Measurements from ENCODE around the gene PLA2G3. TPM values are rescaled to one million over a fixed set of nuclear protein-coding genes. Genes with fewer than 3 reads are reported as not detected.

PLA2G3 gene
- total RNA-seq, 1 experiment from 2014 or later, result 21.5 TPM

- TF ChIP-seq EZH2 (IDR thresholded peaks at IDR 0.05; ENCODE audit: borderline replicate concordance, low read depth, low read length, poor library complexity, severe bottlenecking), result no peak
- TF ChIP-seq CTCF (conservative IDR thresholded peaks at IDR 0.05; ENCODE audit: low read depth, low read length), result no peak
- DNase-seq (ENCODE audit: low spot score), result no peak
- peaks cover 54% of the 10 kb centered on the region for H3K36me3 ChIP-seq (ENCODE audit: insufficient read depth, low read length, poor library complexity, severe bottlenecking)
- no TSS peak for BruUV-seq (replicated peaks)
- ChIA-PET CTCF (interaction anchor here (0.6 kb wide), 1 partner anchor 284 kb away, joined by 3 read pairs; no protein-coding TSS in a partner anchor), POLR2A (ENCODE audit: low non-redundant PET) (no interaction called here)
- H3K27me3 ChIP-seq (replicated peaks; ENCODE audit: insufficient read depth, low read depth, low read length, poor library complexity), result no peaks in the 10 kb centered on the region
- intact Hi-C loops (cut with micrococcal nuclease; ENCODE audit: unreplicated experiment), result no loop called here
- H3K9me3 ChIP-seq (ENCODE audit: low read depth, low read length, poor library complexity, severe bottlenecking), result no peaks in the 10 kb centered on the region
- no peak overlapping the region for H3K4me3 ChIP-seq (ENCODE audit: low read depth, low read length, poor library complexity, severe bottlenecking)
- peaks cover 6% of the 10 kb centered on the region for H3K4me1 ChIP-seq (ENCODE audit: insufficient read depth, low read length, poor library complexity, severe bottlenecking)
- no peak overlapping the region for H3K27ac ChIP-seq (ENCODE audit: low read depth, low read length, poor library complexity, severe bottlenecking)
Measured at GRCh38 chr22:31133911-31134310, 6.4 kb downstream of the PLA2G3 start.

- BruUV-seq (replicated peaks), result no TSS peak
- no peak overlapping the region for H3K4me3 ChIP-seq (ENCODE audit: low read depth, low read length, poor library complexity, severe bottlenecking)
- no peak for TF ChIP-seq EZH2 (IDR thresholded peaks at IDR 0.05; ENCODE audit: borderline replicate concordance, low read depth, low read length, poor library complexity, severe bottlenecking)
- no peak for TF ChIP-seq CTCF (conservative IDR thresholded peaks at IDR 0.05; ENCODE audit: low read depth, low read length)
- no peaks in the 10 kb centered on the region for H3K4me1 ChIP-seq (ENCODE audit: insufficient read depth, low read length, poor library complexity, severe bottlenecking)
- H3K27me3 ChIP-seq (replicated peaks; ENCODE audit: insufficient read depth, low read depth, low read length, poor library complexity), result no peaks in the 10 kb centered on the region
- no peak for DNase-seq (ENCODE audit: low spot score)
- CTCF ChIA-PET, result no interaction called here
- H3K36me3 ChIP-seq (ENCODE audit: insufficient read depth, low read length, poor library complexity, severe bottlenecking), result peaks cover 29% of the 10 kb centered on the region
- POLR2A ChIA-PET (ENCODE audit: low non-redundant PET), result no interaction called here
- no peaks in the 10 kb centered on the region for H3K9me3 ChIP-seq (ENCODE audit: low read depth, low read length, poor library complexity, severe bottlenecking)
- H3K27ac ChIP-seq (ENCODE audit: low read depth, low read length, poor library complexity, severe bottlenecking), result no peak overlapping the region
- intact Hi-C loops (cut with micrococcal nuclease; ENCODE audit: unreplicated experiment), result no loop called here
Measured at GRCh38 chr22:31130873-31131272, 9.4 kb downstream of the PLA2G3 start.

GRCh38 chr22:31128156-31128555 is 12.2 kb downstream of the PLA2G3 start:
- no peak for DNase-seq (ENCODE audit: low spot score)
- CTCF ChIA-PET, result no interaction called here
- POLR2A ChIA-PET (ENCODE audit: low non-redundant PET), result no interaction called here
- Histone ChIP-seq H3K4me3 (ENCODE audit: low read depth, low read length, poor library complexity, severe bottlenecking) (no peak overlapping the region), H3K27me3 (replicated peaks; ENCODE audit: insufficient read depth, low read depth, low read length, poor library complexity) (no peaks in the 10 kb centered on the region), H3K36me3 (ENCODE audit: insufficient read depth, low read length, poor library complexity, severe bottlenecking) (peaks cover 4% of the 10 kb centered on the region), H3K9me3 (ENCODE audit: low read depth, low read length, poor library complexity, severe bottlenecking) (no peaks in the 10 kb centered on the region), H3K4me1 (ENCODE audit: insufficient read depth, low read length, poor library complexity, severe bottlenecking) (peaks cover 3% of the 10 kb centered on the region), H3K27ac (ENCODE audit: low read depth, low read length, poor library complexity, severe bottlenecking) (no peak overlapping the region)
- TF ChIP-seq EZH2 (IDR thresholded peaks at IDR 0.05; ENCODE audit: borderline replicate concordance, low read depth, low read length, poor library complexity, severe bottlenecking) (no peak), CTCF (conservative IDR thresholded peaks at IDR 0.05; ENCODE audit: low read depth, low read length) (no peak)
- BruUV-seq (replicated peaks), result no TSS peak
- intact Hi-C loops (cut with micrococcal nuclease; ENCODE audit: unreplicated experiment), result no loop called here
